ENCODE measurements around the gene SUPT5H.

GRCh38 chr19:39489756-39490155 lies 44.4 kb downstream of the SUPT5H start:
- TF ChIP-seq EZH2phosphoT487 (IDR thresholded peaks at IDR 0.05; ENCODE audit: borderline replicate concordance, low read length) (no peak), CTCF (conservative IDR thresholded peaks at IDR 0.05; ENCODE audit: low read depth, low read length) (no peak), EZH2 (IDR thresholded peaks at IDR 0.05; ENCODE audit: low read length, unreplicated experiment) (no peak)
